ENCODE results near the gene LAMTOR3.

DNA sequence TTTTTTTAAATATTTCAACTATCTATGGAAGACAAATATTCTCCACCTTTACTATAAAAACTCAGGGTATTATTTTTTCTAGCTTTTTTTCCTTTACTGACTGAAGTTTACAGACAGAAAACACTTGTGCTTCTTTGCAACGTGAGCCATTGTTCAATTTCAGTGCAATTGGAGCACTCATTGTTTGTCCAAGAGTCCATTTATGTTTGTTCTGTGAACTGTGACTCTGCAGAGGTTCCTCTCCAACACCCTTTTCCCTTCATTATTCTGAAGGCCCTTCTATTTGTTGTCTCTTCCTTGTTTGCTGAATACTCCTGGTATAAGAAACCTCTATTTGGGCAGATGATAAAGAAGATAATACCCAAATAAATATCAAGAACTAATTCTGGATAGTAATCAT is 40.2 kb downstream of the LAMTOR3 start:
- TF ChIP-seq, protein P1, sequence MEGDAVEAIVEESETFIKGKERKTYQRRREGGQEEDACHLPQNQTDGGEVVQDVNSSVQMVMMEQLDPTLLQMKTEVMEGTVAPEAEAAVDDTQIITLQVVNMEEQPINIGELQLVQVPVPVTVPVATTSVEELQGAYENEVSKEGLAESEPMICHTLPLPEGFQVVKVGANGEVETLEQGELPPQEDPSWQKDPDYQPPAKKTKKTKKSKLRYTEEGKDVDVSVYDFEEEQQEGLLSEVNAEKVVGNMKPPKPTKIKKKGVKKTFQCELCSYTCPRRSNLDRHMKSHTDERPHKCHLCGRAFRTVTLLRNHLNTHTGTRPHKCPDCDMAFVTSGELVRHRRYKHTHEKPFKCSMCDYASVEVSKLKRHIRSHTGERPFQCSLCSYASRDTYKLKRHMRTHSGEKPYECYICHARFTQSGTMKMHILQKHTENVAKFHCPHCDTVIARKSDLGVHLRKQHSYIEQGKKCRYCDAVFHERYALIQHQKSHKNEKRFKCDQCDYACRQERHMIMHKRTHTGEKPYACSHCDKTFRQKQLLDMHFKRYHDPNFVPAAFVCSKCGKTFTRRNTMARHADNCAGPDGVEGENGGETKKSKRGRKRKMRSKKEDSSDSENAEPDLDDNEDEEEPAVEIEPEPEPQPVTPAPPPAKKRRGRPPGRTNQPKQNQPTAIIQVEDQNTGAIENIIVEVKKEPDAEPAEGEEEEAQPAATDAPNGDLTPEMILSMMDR (IDR thresholded peaks at IDR 0.05; ENCODE audit: low read depth, low read length, missing input control), result no peak
- TF ChIP-seq, protein P2, sequence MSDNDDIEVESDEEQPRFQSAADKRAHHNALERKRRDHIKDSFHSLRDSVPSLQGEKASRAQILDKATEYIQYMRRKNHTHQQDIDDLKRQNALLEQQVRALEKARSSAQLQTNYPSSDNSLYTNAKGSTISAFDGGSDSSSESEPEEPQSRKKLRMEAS (IDR thresholded peaks at IDR 0.05), result no peak
- no peak for TF ChIP-seq RXRA (IDR thresholded peaks at IDR 0.05)

Measured in liver (tissue), 3 donors.